Lower leg skin (tissue), 3 donors: Measurements from ENCODE around the gene CCNI.

ENCODE experiments used
- POLR2A ChIP-seq, 2 donors: fragments of 450-650 bp; IDR thresholded peaks; one replicate each; pipeline ENCODE4 v1.6.1; 2016 to 2017; ENCODE audit warnings: antibody characterized with exemption in 2 of 2, mild to moderate bottlenecking in 1 of 2, moderate library complexity in 1 of 2
- TF ChIP-seq, protein P1 (sequence below), 3 donors: fragments of 450-650 bp; IDR thresholded peaks; one replicate each; pipeline ENCODE4 v1.5.1; 2016; ENCODE audit warnings: antibody characterized with exemption in 3 of 3, mild to moderate bottlenecking in 3 of 3, moderate library complexity in 2 of 3

DNA sequence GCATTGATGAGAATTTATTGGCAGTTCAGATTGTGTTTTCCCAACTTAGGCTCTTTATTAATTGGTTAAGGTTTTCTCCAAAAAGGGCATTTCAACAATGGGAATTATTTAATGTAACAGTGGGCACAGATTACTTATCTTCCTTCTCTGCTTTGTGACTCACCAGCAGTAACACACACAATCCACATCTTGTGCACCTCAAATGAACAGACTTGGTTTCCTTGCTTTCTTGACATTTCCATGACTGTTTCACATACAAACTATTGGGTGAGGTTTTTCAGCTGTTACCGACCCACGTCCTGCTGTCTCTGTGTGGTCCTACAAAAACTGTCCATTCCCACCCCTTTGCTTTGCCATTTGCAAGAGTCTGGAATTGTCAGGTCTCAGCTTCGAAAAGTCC lies 38.1 kb downstream of the CCNI start:
- TF ChIP-seq, protein P1, sequence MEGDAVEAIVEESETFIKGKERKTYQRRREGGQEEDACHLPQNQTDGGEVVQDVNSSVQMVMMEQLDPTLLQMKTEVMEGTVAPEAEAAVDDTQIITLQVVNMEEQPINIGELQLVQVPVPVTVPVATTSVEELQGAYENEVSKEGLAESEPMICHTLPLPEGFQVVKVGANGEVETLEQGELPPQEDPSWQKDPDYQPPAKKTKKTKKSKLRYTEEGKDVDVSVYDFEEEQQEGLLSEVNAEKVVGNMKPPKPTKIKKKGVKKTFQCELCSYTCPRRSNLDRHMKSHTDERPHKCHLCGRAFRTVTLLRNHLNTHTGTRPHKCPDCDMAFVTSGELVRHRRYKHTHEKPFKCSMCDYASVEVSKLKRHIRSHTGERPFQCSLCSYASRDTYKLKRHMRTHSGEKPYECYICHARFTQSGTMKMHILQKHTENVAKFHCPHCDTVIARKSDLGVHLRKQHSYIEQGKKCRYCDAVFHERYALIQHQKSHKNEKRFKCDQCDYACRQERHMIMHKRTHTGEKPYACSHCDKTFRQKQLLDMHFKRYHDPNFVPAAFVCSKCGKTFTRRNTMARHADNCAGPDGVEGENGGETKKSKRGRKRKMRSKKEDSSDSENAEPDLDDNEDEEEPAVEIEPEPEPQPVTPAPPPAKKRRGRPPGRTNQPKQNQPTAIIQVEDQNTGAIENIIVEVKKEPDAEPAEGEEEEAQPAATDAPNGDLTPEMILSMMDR (IDR thresholded peaks at IDR 0.05) = no peak
- no peak for TF ChIP-seq POLR2A (IDR thresholded peaks at IDR 0.05)
